ENCODE data around the gene LHFPL3. TPM values are rescaled to one million over a fixed set of nuclear protein-coding genes. Genes with fewer than 3 reads are reported as not detected.

The LHFPL3 gene
- total and polyA plus RNA-seq, 2 experiments from 2014 or later, result 0.24 TPM; not detected in 1

- Histone ChIP-seq H3K79me2 (replicated peaks; ENCODE audit: insufficient read depth) (no peaks in the 10 kb centered on the region), H3K4me3 (no peak overlapping the region), H3K27ac (ENCODE audit: low read depth) (no peak overlapping the region), H3K36me3 (ENCODE audit: insufficient read depth) (no peaks in the 10 kb centered on the region), H3K27me3 (ENCODE audit: insufficient read depth) (no peaks in the 10 kb centered on the region), H2AFZ (no peak overlapping the region), H3K9me2 (ENCODE audit: insufficient read depth) (no peaks in the 10 kb centered on the region), H3K4me2 (no peak overlapping the region), H3F3A (replicated peaks; ENCODE audit: low read depth) (no peaks in the 10 kb centered on the region), H3K4me1 (ENCODE audit: insufficient read depth) (0 out of 2 replicates have a peak, but pooled peaks cover 2% of the 10 kb centered on the region), H4K20me1 (replicated peaks; ENCODE audit: insufficient read depth) (no peaks in the 10 kb centered on the region)
- no peaks in the 10 kb centered on the region for H3K9me3 Mint-ChIP-seq
- no peaks in the 10 kb centered on the region for H3K36me3 Mint-ChIP-seq (ENCODE audit: low read depth)
- DNase-seq (ENCODE audit: low spot score) (no peak), ATAC-seq (no peak)
- TF ChIP-seq STAT1 (IDR thresholded peaks at IDR 0.05; ENCODE audit: unreplicated experiment), result no peak
- TF ChIP-seq CTCF (conservative IDR thresholded peaks at IDR 0.05; ENCODE audit: low read depth in 2 of 2), result no peak
- no peak for TF ChIP-seq EZH2 (IDR thresholded peaks at IDR 0.05; ENCODE audit: low read depth, unreplicated experiment)
- no peak for TF ChIP-seq CREB1 (CRISPR knock-in tag; IDR thresholded peaks at IDR 0.05; ENCODE audit: low read depth)
- no peak for TF ChIP-seq EZH2phosphoT487 (IDR thresholded peaks at IDR 0.05; ENCODE audit: unreplicated experiment)
- TF ChIP-seq ZNF114 (CRISPR knock-in tag; IDR thresholded peaks at IDR 0.05), result no peak
- no peak for TF ChIP-seq POLR2AphosphoS5 (IDR thresholded peaks at IDR 0.05; ENCODE audit: low read depth)
- H3K4me1 Mint-ChIP-seq, result peaks cover 10% of the 10 kb centered on the region; the same call in 2 of the 3 replicates
- H3K27ac Mint-ChIP-seq, result no peak overlapping the region
- peaks cover under 1% of the 10 kb centered on the region for H3K27me3 Mint-ChIP-seq (ENCODE audit: insufficient read depth, low read depth, poor library complexity)
- no peak overlapping the region for H3K4me3 Mint-ChIP-seq
Measured at GRCh38 chr7:104922182-104923009, 594.0 kb downstream of the LHFPL3 start.

GRCh38 chr7:104923010-104923421 lies 594.6 kb downstream of the LHFPL3 start:
- H3K9me2 ChIP-seq (ENCODE audit: insufficient read depth), result no peaks in the 10 kb centered on the region
- H3K27ac ChIP-seq (ENCODE audit: low read depth), result no peak overlapping the region
- H3K79me2 ChIP-seq (replicated peaks; ENCODE audit: insufficient read depth), result no peaks in the 10 kb centered on the region
- H3K9me3 Mint-ChIP-seq, result no peaks in the 10 kb centered on the region
- H3K36me3 ChIP-seq (ENCODE audit: insufficient read depth), result no peaks in the 10 kb centered on the region
- no peak overlapping the region for H3K27ac Mint-ChIP-seq
- H3K4me3 ChIP-seq, result no peak overlapping the region
- no peaks in the 10 kb centered on the region for H3K36me3 Mint-ChIP-seq (ENCODE audit: low read depth)
- no peak overlapping the region for H3K4me3 Mint-ChIP-seq
- no peak overlapping the region for H2AFZ ChIP-seq
- H3K27me3 ChIP-seq (ENCODE audit: insufficient read depth), result no peaks in the 10 kb centered on the region
- H3K4me2 ChIP-seq, result no peak overlapping the region
- H4K20me1 ChIP-seq (replicated peaks; ENCODE audit: insufficient read depth), result no peaks in the 10 kb centered on the region
- DNase-seq (ENCODE audit: low spot score), result peak; percentile 91
- peak; percentile 92 for ATAC-seq
- TF ChIP-seq ZNF462 (CRISPR knock-in tag; IDR thresholded peaks at IDR 0.05) (no peak), CTCF (conservative IDR thresholded peaks at IDR 0.05; ENCODE audit: low read depth in 2 of 2) (peak; percentile 85 to 96)
- peaks cover 12% of the 10 kb centered on the region; the same call in 2 of the 3 replicates for H3K4me1 Mint-ChIP-seq
- H3F3A ChIP-seq (replicated peaks; ENCODE audit: low read depth), result no peaks in the 10 kb centered on the region
- H3K27me3 Mint-ChIP-seq (ENCODE audit: insufficient read depth, low read depth, poor library complexity), result no peaks in the 10 kb centered on the region
- 0 out of 2 replicates have a peak, but pooled peaks cover 5% of the 10 kb centered on the region for H3K4me1 ChIP-seq (ENCODE audit: insufficient read depth)
